Body of pancreas (tissue), 4 donors: ENCODE results near the gene PTPRM. TPM values are rescaled to one million over a fixed set of nuclear protein-coding genes. Genes with fewer than 3 reads are reported as not detected.

Source experiments
- ATAC-seq: fragments of 150-250 bp; one replicate; pipeline ENCODE4 v1.9.1; 2016
- DNase-seq, 4 donors: peaks; one replicate each; pipeline ENCODE4 v3.0.0-alpha.2; 2019
- H3K27ac ChIP-seq, 4 donors: fragments of 200-600 bp; sonication (generic); 1 replicate in 3 of 4; 2 replicates in 1 of 4; pipeline versions ENCODE4 v1.5.1 to v1.6.1; 2016 to 2019; ENCODE audit warnings: mild to moderate bottlenecking in 1 of 4, mixed read lengths in 1 of 4, moderate library complexity in 1 of 4
- H3K27me3 ChIP-seq, 2 donors: fragments of 200-600 bp; sonication (generic); one replicate each; pipeline ENCODE4 v1.6.0; 2016; ENCODE audit warnings: mild to moderate bottlenecking in 1 of 2
- H3K36me3 ChIP-seq, 2 donors: fragments of 200-600 bp; sonication (generic); replicated peaks in 1 of 2; 2 replicates each; pipeline ENCODE4 v1.5.1; 2016; ENCODE audit warnings: low read depth in 2 of 2; ENCODE audit not compliant: insufficient read depth in 1 of 2
- H3K4me1 ChIP-seq: fragments of 200-600 bp; sonication (generic); one replicate; pipeline ENCODE4 v1.6.0; 2016
- H3K4me3 ChIP-seq, 2 donors: fragments of 200-600 bp; sonication (generic); 1 replicate in 1 of 2; 2 replicates in 1 of 2; pipeline ENCODE4 v1.5.1; 2016 to 2019
- H3K9me3 ChIP-seq, 3 donors: fragments of 200-600 bp; sonication (generic); 1 replicate in 2 of 3; 2 replicates in 1 of 3; pipeline ENCODE4 v1.5.1; 2016
- CTCF ChIP-seq, 7 experiments: fragments of 450-650 bp in 4 of 7; fragments of 200-600 bp in 3 of 7; sonication (generic) in 3 of 7; IDR thresholded peaks; one replicate each; pipeline ENCODE4 v1.5.1; 2016 to 2019; ENCODE audit warnings: antibody characterized with exemption in 7 of 7
- POLR2A ChIP-seq, 3 donors: fragments of 450-650 bp; IDR thresholded peaks; one replicate each; pipeline ENCODE4 v1.6.1; 2016; ENCODE audit warnings: antibody characterized with exemption in 3 of 3, mild to moderate bottlenecking in 2 of 3
- WGBS, 2 donors: methylation state at CpG; one replicate each; pipeline ENCODE4 v1.1.5; 2017; 5-methylcytosine and 5-hydroxymethylcytosine counted together
- intact Hi-C: fragments of 100-400 bp; cut with DNase I; formaldehyde crosslinking; loops from one replicate; pipeline ENCODE4 v1.15.1; 2023
- small RNA-seq: library from RNA; depleted of rRNA; stranded (forward); fragments of <200 nt; gene quantifications from one replicate; pipeline ENCODE3, GENCODE V24; 2016
- total RNA-seq, 2 donors: library from RNA; depleted of rRNA; stranded (reverse); fragments of >200 nt; gene quantifications; one replicate each; pipeline ENCODE4 v1.1.0, GENCODE V29; 2016

PTPRM gene
- total RNA-seq, 2 donors from 2014 or later, result 38.2 to 48.0 TPM

GRCh38 chr18:8455661-8456614, 888.8 kb downstream of the PTPRM start:
- ATAC-seq (no peak), DNase-seq (no peak)
- intact Hi-C loops, result loop anchor here (10.0 kb wide), 1 partner anchor 51 kb away; no protein-coding TSS in a partner anchor
- Histone ChIP-seq H3K4me3 (no peak overlapping the region), H3K36me3 (no peaks in the 10 kb centered on the region), H3K27ac (no peak overlapping the region), H3K9me3 (no peaks in the 10 kb centered on the region), H3K27me3 (no peaks in the 10 kb centered on the region), H3K4me1 (no peaks in the 10 kb centered on the region)
- WGBS, 2 donors, result 66 to 80% methylated on average over 8 of the region's 8 CpGs
- TF ChIP-seq POLR2A (IDR thresholded peaks at IDR 0.05), result no peak
- TF ChIP-seq CTCF (IDR thresholded peaks at IDR 0.05), result no peak

Small RNA genes lying within 50 kb of the gene (small RNA-seq; reads per million reads assigned to genes)
- gene AP001094.1 (not detected), gene RF00012 (not detected)
